ENCODE results near the gene C10orf105.

Gene C10orf105

DNA sequence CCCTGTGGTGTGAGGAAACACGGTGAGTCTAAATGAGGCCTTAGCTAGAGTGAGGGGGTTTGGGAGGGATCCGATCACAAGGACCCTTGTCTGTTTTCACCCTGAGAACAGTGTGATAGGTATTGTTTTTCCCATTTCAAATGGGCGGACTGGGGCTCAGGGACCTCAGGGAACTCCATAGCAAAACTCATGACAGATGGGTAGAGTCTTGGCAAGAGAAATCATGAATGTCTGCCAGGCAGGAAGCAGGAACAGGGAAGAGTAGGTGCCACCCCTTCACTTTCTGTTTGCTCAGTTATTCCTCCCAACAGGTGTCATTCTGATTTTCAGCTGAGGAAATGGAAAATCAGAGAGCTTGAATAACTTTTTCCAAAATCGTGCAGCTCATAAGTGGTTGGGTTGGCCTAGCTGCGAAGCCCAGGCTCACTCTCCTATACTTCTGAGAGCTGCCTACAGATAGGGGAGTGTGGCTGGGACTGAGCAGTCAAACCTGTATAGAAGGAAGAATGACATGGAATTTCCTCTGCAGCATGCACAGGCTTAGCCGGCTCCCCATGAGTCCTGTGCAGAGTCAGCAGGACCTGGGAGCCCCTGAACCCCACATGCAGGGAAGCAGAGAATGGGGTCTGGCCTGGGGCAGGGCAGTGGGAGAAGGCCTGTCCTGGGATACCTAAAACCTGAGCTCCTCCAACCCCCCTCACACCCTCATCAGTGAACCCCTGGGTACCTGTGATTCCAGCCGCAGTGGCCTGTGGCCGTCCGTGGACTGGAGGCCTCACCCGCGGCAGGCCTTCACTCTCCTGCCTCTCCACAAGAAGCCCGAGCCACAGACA lies 17.6 kb upstream of the C10orf105 start:
- no peak for TF ChIP-seq Cebpa-rat (IDR thresholded peaks at IDR 0.05)
- Histone ChIP-seq H3K27me3 (no peaks in the 10 kb centered on the region), H3K36me3 (no peaks in the 10 kb centered on the region), H3K4me3 (no peak overlapping the region), H3K4me1 (peaks cover 41 to 89% (median 70%) of the 10 kb centered on the region in 10 experiments), H3K9me3 (replicated peaks in 1 of 11) (peaks cover 0 to 5% (median under 1%) of the 10 kb centered on the region in 11 experiments; a peak in 9 of 22 replicates), H3K4me2 (peak overlapping the region; percentile 83 to 97 (median 94); a peak in 21 of 22 replicates), H4K20me1 (no peaks in the 10 kb centered on the region), H3K27ac (peak overlapping the region in 9 of 11 experiments; percentile 37 to 83 (median 76); a peak in 13 of 22 replicates), H3K9ac (peak overlapping the region in 3 of 11 experiments; percentile 26 to 61 (median 57); a peak in 3 of 22 replicates)

DNA sequence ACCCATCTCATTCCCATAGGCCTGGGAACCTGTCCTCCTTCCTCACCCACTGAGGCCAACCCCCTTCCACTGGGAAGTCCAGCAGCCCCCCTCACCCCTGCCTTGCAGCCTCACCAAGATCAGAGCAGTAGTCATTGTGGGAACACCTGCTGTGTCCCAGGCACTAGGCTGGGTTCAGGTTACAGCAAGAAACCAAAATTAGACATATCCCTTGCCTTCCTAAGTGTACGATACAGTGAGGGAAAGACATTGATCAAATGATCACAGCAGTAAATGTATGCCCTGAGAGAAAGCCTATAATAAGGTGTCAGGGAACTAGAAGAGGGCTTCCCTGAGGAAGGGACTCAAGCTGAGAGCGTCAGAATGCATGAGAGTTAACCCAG lies 17.0 kb upstream of the C10orf105 start:
- no peak for TF ChIP-seq Cebpa-rat (IDR thresholded peaks at IDR 0.05)
- H3K36me3 ChIP-seq: no peaks in the 10 kb centered on the region
- H3K4me3 ChIP-seq: peak overlapping the region in 2 of 10 experiments; percentile 2 to 26; a peak in 1 of 20 replicates
- no peaks in the 10 kb centered on the region for H4K20me1 ChIP-seq
- H3K9me3 ChIP-seq (replicated peaks in 1 of 11): no peaks in the 10 kb centered on the region
- peaks cover 39 to 89% (median 69%) of the 10 kb centered on the region in 10 experiments for H3K4me1 ChIP-seq
- peak overlapping the region in 10 of 11 experiments; percentile 66 to 83 (median 76); a peak in 18 of 22 replicates for H3K27ac ChIP-seq
- H3K9ac ChIP-seq: peak overlapping the region in 10 of 11 experiments; percentile 50 to 66 (median 59); a peak in 15 of 22 replicates
- peak overlapping the region; percentile 83 to 97 (median 94) for H3K4me2 ChIP-seq
- no peaks in the 10 kb centered on the region for H3K27me3 ChIP-seq

DNA sequence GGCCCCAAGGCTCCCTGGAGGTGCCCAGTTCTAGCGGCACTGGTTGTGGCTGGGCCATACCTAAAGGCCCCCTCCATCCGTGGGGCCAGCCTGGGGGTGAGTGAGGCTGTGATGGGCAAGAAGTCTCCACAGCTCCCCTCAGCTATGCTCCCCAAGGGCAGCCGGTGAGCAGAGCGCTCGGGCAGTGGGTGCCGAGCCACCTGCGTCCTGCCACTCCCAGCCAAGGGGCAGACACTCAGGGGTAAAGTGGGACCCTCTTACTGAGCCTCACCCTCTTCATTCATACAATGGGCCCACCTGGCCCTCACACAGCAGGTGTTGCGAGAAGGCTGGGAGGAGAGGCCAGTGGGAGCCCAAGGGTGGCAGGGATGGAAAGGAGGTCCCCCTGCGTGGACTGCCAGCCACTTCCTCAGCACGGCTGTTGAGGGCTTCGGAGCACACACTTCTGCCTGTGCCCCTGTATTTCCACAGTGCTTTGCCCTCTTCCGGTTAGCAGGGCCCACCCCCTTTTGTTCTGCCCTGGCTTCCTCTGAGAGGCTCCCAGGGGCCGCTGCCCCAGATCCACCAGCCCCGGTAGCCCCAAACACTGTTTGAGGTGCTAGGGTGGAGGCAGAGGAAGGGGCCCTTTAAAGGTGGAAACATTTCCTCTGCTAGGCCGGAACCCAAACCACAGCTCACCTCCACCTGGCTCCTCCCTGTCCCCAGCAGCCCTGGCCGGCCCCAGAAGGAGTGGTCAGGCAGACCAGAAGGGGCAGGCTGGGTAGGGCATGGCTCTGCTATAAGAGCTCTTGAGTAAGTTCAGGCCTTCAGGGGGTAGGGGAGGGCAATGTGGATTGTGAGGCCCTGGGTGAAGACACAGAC lies 16.4 kb upstream of the C10orf105 start:
- no peaks in the 10 kb centered on the region for H3K9me3 ChIP-seq (replicated peaks in 1 of 11)
- H3K27me3 ChIP-seq: no peaks in the 10 kb centered on the region
- no peaks in the 10 kb centered on the region for H3K36me3 ChIP-seq
- peak overlapping the region; percentile 39 to 83 (median 76); a peak in 21 of 22 replicates for H3K27ac ChIP-seq
- H3K9ac ChIP-seq: peak overlapping the region; percentile 10 to 66 (median 57); a peak in 20 of 22 replicates
- peaks cover 33 to 89% (median 69%) of the 10 kb centered on the region in 10 experiments for H3K4me1 ChIP-seq
- H4K20me1 ChIP-seq: no peaks in the 10 kb centered on the region
- no peak for TF ChIP-seq Cebpa-rat (IDR thresholded peaks at IDR 0.05)
- H3K4me3 ChIP-seq: peak overlapping the region in 6 of 10 experiments; percentile 2 to 32 (median 16); a peak in 5 of 20 replicates
- H3K4me2 ChIP-seq: peak overlapping the region; percentile 83 to 97 (median 94)

DNA sequence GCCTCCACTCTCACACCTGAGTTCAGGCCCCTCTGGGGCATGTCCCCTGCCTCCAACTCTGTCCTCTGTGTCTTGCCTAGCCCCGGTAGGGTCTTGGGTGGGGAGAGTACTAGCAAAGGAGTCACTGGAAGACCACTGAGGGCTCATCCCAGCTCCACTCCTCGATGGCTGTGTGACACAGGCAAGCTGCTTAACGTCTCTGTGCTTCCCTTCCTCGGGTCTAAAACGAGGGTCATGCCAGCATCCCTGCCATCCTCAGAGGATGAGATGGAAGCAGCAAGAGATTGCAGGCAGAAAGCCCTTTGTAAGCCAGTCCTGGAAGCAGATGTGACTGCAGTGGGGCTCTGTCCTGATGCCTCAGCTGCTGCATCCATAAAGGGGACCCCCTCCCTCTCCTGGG lies 15.2 kb upstream of the C10orf105 start:
- Histone ChIP-seq H3K9me3 (replicated peaks in 1 of 11) (no peaks in the 10 kb centered on the region), H3K27me3 (no peaks in the 10 kb centered on the region), H3K9ac (peak overlapping the region in 5 of 11 experiments; percentile 24 to 66 (median 57); a peak in 5 of 22 replicates), H4K20me1 (no peaks in the 10 kb centered on the region), H3K27ac (peak overlapping the region in 9 of 11 experiments; percentile 39 to 83 (median 76); a peak in 14 of 22 replicates), H3K4me3 (no peak overlapping the region), H3K4me2 (peak overlapping the region; percentile 83 to 97 (median 94)), H3K4me1 (peaks cover 40 to 89% (median 70%) of the 10 kb centered on the region in 10 experiments), H3K36me3 (no peaks in the 10 kb centered on the region)
- TF ChIP-seq Cebpa-rat (IDR thresholded peaks at IDR 0.05): no peak

DNA sequence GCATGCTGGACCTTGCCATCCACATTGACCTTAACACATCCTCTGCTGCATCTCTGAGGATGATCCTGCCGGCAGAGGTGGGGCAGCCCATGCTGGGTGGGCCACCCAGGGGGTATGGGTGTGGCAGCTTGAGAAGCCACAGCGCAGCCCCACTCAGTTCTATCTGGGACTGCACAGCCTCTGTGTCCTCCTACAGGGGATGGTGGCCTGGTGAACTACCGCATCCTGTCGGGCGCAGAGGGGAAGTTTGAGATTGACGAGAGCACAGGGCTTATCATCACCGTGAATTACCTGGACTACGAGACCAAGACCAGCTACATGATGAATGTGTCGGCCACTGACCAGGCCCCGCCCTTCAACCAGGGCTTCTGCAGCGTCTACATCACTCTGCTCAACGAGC lies 12.2 kb upstream of the C10orf105 start:
- peak overlapping the region in 3 of 11 experiments; percentile 7 to 95 (median 16); a peak in 1 of 22 replicates for H3K27ac ChIP-seq
- H3K9me3 ChIP-seq (replicated peaks in 1 of 11): no peaks in the 10 kb centered on the region
- H3K9ac ChIP-seq: no peak overlapping the region
- no peak for TF ChIP-seq Cebpa-rat (IDR thresholded peaks at IDR 0.05)
- H4K20me1 ChIP-seq: no peaks in the 10 kb centered on the region
- H3K36me3 ChIP-seq: no peaks in the 10 kb centered on the region
- no peak overlapping the region for H3K4me3 ChIP-seq
- peak overlapping the region in 6 of 11 experiments; percentile 16 to 95 (median 92); a peak in 9 of 22 replicates for H3K4me2 ChIP-seq
- no peaks in the 10 kb centered on the region for H3K27me3 ChIP-seq
- peaks cover 63 to 88% (median 81%) of the 10 kb centered on the region in 10 experiments for H3K4me1 ChIP-seq

DNA sequence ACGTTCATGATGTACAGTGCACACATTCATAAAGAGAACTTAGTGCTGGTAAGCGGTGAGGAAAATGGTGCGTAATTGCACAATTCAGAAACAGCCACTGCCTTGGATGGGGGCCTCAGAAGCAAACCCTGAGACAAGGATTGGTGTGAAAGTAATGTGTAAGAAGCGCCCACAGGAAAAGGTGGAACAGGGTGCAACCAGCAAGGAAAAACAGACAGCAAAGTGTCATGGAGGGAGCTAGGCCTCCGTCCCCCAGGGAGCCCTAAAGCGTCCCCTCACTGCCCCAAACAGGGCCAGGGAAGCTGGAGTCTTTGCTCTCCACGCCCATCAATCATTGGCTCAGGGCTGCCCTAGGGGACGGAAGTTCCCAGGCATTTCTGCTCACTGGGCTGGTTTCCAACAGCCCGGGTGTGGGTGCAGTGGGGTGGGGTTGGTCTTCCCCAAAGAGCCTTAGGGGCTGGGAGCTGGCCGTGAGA lies 9.6 kb upstream of the C10orf105 start:
- no peaks in the 10 kb centered on the region for H3K9me3 ChIP-seq (replicated peaks in 1 of 11)
- peaks cover 59 to 88% (median 81%) of the 10 kb centered on the region in 10 experiments for H3K4me1 ChIP-seq
- no peaks in the 10 kb centered on the region for H3K27me3 ChIP-seq
- 0 out of 20 replicates have a peak overlapping the region, but pooled peaks of 2 of the 10 experiments have one; percentile 2 to 13 for H3K4me3 ChIP-seq
- TF ChIP-seq Cebpa-rat (IDR thresholded peaks at IDR 0.05): peak in 7 of 11 experiments; percentile 19 to 67 (median 47); a peak in 8 of 22 replicates
- peak overlapping the region in 10 of 11 experiments; percentile 67 to 97 (median 91); a peak in 18 of 22 replicates for H3K27ac ChIP-seq
- H3K9ac ChIP-seq: peak overlapping the region in 10 of 11 experiments; percentile 56 to 86 (median 78); a peak in 18 of 22 replicates
- H3K4me2 ChIP-seq: peak overlapping the region; percentile 80 to 95 (median 86)
- H4K20me1 ChIP-seq: no peaks in the 10 kb centered on the region
- H3K36me3 ChIP-seq: no peaks in the 10 kb centered on the region

DNA sequence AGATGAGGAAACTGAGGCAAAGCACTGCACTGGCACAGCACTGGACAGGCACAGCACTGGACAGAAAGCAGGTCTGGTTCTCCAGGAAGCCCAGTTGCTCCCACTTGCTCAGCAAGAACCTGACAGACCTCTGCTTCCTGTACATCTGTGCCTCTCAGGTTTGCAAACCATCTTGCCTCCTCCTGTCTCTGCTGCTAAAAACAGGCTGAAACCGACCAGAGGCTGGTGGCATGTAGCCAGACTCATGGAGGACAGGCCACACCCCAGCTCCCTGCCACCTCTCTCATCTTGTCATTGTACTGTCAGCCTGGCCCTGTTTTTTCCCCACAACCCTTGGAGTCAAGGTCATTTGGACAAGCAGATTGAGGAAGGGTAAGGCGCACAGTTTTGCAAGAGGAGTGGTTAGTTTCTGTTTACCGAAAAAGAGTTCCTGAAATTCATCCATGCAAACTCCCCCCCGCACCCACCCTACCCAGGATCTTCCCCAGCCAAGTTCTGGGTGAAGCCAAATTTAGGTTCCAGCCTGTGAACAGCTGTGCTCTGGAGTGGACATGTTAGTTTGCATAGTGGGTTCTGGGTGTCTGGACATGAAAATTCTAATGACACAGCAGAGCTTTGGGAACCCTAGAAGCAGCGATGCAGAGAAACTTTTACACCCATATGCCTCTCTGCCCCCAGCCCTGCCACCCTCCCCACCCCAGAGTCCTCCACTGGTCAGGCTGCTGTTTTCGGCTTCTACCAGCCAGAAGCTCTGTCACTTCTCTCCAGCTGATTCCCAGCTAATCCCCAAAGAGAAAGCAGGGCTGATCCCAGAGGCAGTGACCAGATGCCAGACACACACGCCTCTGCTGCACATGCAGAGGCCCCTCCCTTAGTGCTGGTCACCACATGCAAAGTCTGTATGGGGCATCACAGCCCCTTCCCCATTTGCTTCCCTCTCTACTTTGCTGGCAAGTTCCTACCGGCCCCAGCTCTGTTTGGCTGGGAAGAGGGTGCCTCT lies 8.5 kb upstream of the C10orf105 start:
- no peaks in the 10 kb centered on the region for H3K36me3 ChIP-seq
- TF ChIP-seq Cebpa-rat (IDR thresholded peaks at IDR 0.05): peak in 8 of 11 experiments; percentile 32 to 90 (median 80); a peak in 12 of 22 replicates
- peaks cover 58 to 95% (median 90%) of the 10 kb centered on the region in 10 experiments for H3K4me1 ChIP-seq
- peak overlapping the region; percentile 80 to 95 (median 86) for H3K4me2 ChIP-seq
- peak overlapping the region; percentile 56 to 86 (median 77) for H3K9ac ChIP-seq
- H4K20me1 ChIP-seq: no peaks in the 10 kb centered on the region
- H3K9me3 ChIP-seq (replicated peaks in 1 of 11): no peaks in the 10 kb centered on the region
- H3K27ac ChIP-seq: peak overlapping the region; percentile 61 to 97 (median 89)
- peak overlapping the region in 4 of 10 experiments; percentile 1 to 43 (median 28); a peak in 5 of 20 replicates for H3K4me3 ChIP-seq
- H3K27me3 ChIP-seq: no peaks in the 10 kb centered on the region
